HEK293 (cell line): ENCODE measurements around the gene ENGASE.

Experiments used
- CTCF ChIA-PET: fragments of 350-600 bp; formaldehyde crosslinking; extraction: SDS; loops from one replicate; lab custom pipeline; 2021; ENCODE audit warnings: antibody characterized with exemption; lab: Yijun Ruan, JAX
- POLR2A ChIA-PET: fragments of 300-600 bp; formaldehyde crosslinking; extraction: SDS; loops from one replicate; lab custom pipeline; 2020; ENCODE audit warnings: antibody characterized with exemption, inconsistent platforms; lab: Yijun Ruan, JAX
- H3K27ac ChIP-seq: fragments of 200-500 bp; sonication (Bioruptor generic); 2 replicates; pipeline ENCODE4 v1.5.1; 2014; ENCODE audit warnings: low read depth, low read length, control low read depth, inconsistent platforms; ENCODE audit errors: extremely low read depth
- H3K36me3 ChIP-seq, 2 experiments: fragments of 200-500 bp in 1 of 2; sonication (Bioruptor generic) in 1 of 2; 1 replicate in 1 of 2; 2 replicates in 1 of 2; pipeline ENCODE4 v1.5.1; 2014 to 2017; ENCODE audit warnings: inconsistent platforms in 2 of 2, low read length in 2 of 2; ENCODE audit not compliant: control insufficient read depth in 2 of 2, insufficient read depth in 1 of 2
- H3K4me1 ChIP-seq: fragments of 200-500 bp; sonication (Bioruptor generic); 2 replicates; pipeline ENCODE4 v1.5.1; 2014; ENCODE audit warnings: mild to moderate bottlenecking, low read length, inconsistent platforms; ENCODE audit not compliant: control insufficient read depth, insufficient read depth
- H3K4me3 ChIP-seq: 2 replicates; pipeline ENCODE4 v1.5.1; 2011; ENCODE audit warnings: low read depth, mild to moderate bottlenecking, control low read depth, low read length, moderate library complexity
- H3K9me3 ChIP-seq: fragments of 200-500 bp; sonication (Bioruptor generic); 2 replicates; pipeline ENCODE4 v1.5.1; 2014; ENCODE audit warnings: low read depth, low read length, inconsistent platforms; ENCODE audit not compliant: control insufficient read depth, insufficient read depth
- GLI2 ChIP-seq: fragments of 450-650 bp; formaldehyde crosslinking; IDR thresholded peaks from 2 replicates; pipeline ENCODE4; 2017; ENCODE audit warnings: missing biosample characterization, missing genetic modification characterization, low read depth, borderline replicate concordance
- REPIN1 ChIP-seq: fragments of 450-650 bp; formaldehyde crosslinking; IDR thresholded peaks from 2 replicates; pipeline ENCODE4 v1.5.1; 2017; ENCODE audit warnings: missing biosample characterization, missing genetic modification characterization, low read depth
- SCRT2 ChIP-seq: fragments of 450-650 bp; formaldehyde crosslinking; IDR thresholded peaks from 2 replicates; pipeline ENCODE4 v1.5.1; 2016; ENCODE audit warnings: missing biosample characterization, missing genetic modification characterization
- ZNF140 ChIP-seq: fragments of 450-650 bp; formaldehyde crosslinking; IDR thresholded peaks from 2 replicates; pipeline ENCODE4 v1.5.1; 2016; ENCODE audit warnings: missing biosample characterization, missing genetic modification characterization
- ZNF211 ChIP-seq: fragments of 450-650 bp; formaldehyde crosslinking; IDR thresholded peaks from 2 replicates; pipeline ENCODE4 v1.5.1; 2016; ENCODE audit warnings: low read depth, missing biosample characterization, missing genetic modification characterization
- ZNF223 ChIP-seq: fragments of 450-650 bp; formaldehyde crosslinking; IDR thresholded peaks from 2 replicates; pipeline ENCODE4 v1.5.1; 2016; ENCODE audit warnings: missing biosample characterization, missing genetic modification characterization
- ZNF248 ChIP-seq: fragments of 450-650 bp; formaldehyde crosslinking; IDR thresholded peaks from 2 replicates; pipeline ENCODE4 v1.5.1; 2017; ENCODE audit warnings: missing biosample characterization, missing genetic modification characterization
- ZNF529 ChIP-seq: fragments of 450-650 bp; formaldehyde crosslinking; IDR thresholded peaks from 2 replicates; pipeline ENCODE4 v1.5.1; 2017; ENCODE audit warnings: missing genetic modification characterization, missing biosample characterization; ENCODE audit not compliant: insufficient replicate concordance
- ZNF792 ChIP-seq: fragments of 450-650 bp; formaldehyde crosslinking; IDR thresholded peaks from 2 replicates; pipeline ENCODE4 v1.5.1; 2016; ENCODE audit warnings: missing biosample characterization, missing genetic modification characterization
- ZNF843 ChIP-seq: fragments of 450-650 bp; formaldehyde crosslinking; IDR thresholded peaks from 2 replicates; pipeline ENCODE4 v1.5.1; 2016; ENCODE audit warnings: missing biosample characterization, missing genetic modification characterization
- TF ChIP-seq, protein P1 (sequence below): fragments of 450-650 bp; formaldehyde crosslinking; IDR thresholded peaks from 2 replicates; pipeline ENCODE4 v1.5.1; 2016; ENCODE audit warnings: missing biosample characterization, missing genetic modification characterization, borderline replicate concordance
- TF ChIP-seq, protein P2 (sequence below): fragments of 450-650 bp; IDR thresholded peaks from 2 replicates; pipeline ENCODE4 v1.5.1; 2018; ENCODE audit warnings: missing biosample characterization, mild to moderate bottlenecking, missing genetic modification characterization
- TF ChIP-seq, protein P3 (sequence below): fragments of 450-650 bp; formaldehyde crosslinking; IDR thresholded peaks from 2 replicates; pipeline ENCODE4 v1.5.1; 2016; ENCODE audit warnings: missing biosample characterization, missing genetic modification characterization

The ENGASE gene

DNA sequence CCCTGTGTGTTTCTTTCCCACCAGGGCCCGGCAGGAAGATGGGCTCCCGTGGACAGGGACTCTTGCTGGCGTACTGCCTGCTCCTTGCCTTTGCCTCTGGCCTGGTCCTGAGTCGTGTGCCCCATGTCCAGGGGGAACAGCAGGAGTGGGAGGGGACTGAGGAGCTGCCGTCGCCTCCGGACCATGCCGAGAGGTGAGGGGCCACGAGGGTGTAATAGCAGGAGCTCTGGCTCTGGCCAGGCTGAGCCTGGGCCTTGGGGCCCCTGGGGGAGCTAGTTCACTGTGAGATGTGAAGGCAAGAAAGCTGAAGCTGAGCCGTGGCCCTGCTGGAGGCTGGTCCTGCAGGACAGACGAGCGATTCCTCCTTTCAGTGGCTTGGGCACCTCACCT lies 30.7 kb upstream of the ENGASE start (continued):
- TF ChIP-seq, protein P1, sequence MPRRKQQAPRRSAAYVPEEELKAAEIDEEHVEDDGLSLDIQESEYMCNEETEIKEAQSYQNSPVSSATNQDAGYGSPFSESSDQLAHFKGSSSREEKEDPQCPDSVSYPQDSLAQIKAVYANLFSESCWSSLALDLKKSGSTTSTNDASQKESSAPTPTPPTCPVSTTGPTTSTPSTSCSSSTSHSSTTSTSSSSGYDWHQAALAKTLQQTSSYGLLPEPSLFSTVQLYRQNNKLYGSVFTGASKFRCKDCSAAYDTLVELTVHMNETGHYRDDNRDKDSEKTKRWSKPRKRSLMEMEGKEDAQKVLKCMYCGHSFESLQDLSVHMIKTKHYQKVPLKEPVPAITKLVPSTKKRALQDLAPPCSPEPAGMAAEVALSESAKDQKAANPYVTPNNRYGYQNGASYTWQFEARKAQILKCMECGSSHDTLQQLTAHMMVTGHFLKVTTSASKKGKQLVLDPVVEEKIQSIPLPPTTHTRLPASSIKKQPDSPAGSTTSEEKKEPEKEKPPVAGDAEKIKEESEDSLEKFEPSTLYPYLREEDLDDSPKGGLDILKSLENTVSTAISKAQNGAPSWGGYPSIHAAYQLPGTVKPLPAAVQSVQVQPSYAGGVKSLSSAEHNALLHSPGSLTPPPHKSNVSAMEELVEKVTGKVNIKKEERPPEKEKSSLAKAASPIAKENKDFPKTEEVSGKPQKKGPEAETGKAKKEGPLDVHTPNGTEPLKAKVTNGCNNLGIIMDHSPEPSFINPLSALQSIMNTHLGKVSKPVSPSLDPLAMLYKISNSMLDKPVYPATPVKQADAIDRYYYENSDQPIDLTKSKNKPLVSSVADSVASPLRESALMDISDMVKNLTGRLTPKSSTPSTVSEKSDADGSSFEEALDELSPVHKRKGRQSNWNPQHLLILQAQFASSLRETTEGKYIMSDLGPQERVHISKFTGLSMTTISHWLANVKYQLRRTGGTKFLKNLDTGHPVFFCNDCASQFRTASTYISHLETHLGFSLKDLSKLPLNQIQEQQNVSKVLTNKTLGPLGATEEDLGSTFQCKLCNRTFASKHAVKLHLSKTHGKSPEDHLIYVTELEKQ (tag by site-specific recombination), result no peak

DNA sequence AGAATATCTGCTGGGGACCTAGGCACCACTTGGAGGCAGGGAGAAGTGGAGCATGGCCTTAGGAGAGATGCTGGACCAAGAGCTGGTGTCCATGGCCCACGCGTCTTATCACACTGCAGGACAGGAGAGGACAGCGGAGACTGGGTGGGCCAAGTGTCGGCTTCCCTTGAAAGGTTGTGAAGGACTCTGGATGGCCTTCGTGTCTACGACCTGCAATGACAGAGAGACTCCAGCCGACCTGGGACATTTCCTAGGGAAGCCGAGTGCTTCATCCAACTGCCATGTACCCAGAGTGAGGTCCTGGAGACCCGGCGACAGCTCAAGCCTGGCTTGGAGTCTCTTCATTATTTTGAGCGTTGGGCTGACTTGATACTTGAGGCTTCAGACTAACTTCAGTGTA lies 30.2 kb upstream of the ENGASE start:
- CTCF ChIA-PET, result interaction anchor here (0.6 to 3.4 kb wide), 22 partner anchors 9 to 547 kb away, joined by 3 to 122 read pairs (median 10); no protein-coding TSS in a partner anchor
- Histone ChIP-seq H3K4me3 (no peak overlapping the region), H3K36me3 (peaks cover 0 to 3% of the 10 kb centered on the region in 2 experiments; a peak in 1 of 3 replicates), H3K9me3 (no peaks in the 10 kb centered on the region), H3K4me1 (no peaks in the 10 kb centered on the region), H3K27ac (no peak overlapping the region)
- POLR2A ChIA-PET, result interaction anchor here (1.9 kb wide), 1 partner anchor 8 kb away, joined by 4 read pairs; no protein-coding TSS in a partner anchor
- no peak for TF ChIP-seq SCRT2 (tag by site-specific recombination)
- TF ChIP-seq ZNF248 (tag by site-specific recombination), result no peak
- TF ChIP-seq ZNF843 (tag by site-specific recombination), result no peak
- no peak for TF ChIP-seq ZNF140 (tag by site-specific recombination)
- TF ChIP-seq ZNF792 (tag by site-specific recombination), result no peak
- no peak for TF ChIP-seq GLI2
- TF ChIP-seq, protein P2, sequence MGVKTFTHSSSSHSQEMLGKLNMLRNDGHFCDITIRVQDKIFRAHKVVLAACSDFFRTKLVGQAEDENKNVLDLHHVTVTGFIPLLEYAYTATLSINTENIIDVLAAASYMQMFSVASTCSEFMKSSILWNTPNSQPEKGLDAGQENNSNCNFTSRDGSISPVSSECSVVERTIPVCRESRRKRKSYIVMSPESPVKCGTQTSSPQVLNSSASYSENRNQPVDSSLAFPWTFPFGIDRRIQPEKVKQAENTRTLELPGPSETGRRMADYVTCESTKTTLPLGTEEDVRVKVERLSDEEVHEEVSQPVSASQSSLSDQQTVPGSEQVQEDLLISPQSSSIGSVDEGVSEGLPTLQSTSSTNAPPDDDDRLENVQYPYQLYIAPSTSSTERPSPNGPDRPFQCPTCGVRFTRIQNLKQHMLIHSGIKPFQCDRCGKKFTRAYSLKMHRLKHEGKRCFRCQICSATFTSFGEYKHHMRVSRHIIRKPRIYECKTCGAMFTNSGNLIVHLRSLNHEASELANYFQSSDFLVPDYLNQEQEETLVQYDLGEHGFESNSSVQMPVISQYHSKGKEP (tag by site-specific recombination), result no peak
- no peak for TF ChIP-seq ZNF529 (tag by site-specific recombination)
- TF ChIP-seq REPIN1, result no peak
- TF ChIP-seq, protein P3, sequence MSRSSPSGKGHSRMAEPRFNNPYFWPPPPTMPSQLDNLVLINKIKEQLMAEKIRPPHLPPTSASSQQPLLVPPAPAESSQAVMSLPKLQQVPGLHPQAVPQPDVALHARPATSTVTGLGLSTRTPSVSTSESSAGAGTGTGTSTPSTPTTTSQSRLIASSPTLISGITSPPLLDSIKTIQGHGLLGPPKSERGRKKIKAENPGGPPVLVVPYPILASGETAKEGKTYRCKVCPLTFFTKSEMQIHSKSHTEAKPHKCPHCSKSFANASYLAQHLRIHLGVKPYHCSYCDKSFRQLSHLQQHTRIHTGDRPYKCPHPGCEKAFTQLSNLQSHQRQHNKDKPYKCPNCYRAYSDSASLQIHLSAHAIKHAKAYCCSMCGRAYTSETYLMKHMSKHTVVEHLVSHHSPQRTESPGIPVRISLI (tag by site-specific recombination), result no peak

DNA sequence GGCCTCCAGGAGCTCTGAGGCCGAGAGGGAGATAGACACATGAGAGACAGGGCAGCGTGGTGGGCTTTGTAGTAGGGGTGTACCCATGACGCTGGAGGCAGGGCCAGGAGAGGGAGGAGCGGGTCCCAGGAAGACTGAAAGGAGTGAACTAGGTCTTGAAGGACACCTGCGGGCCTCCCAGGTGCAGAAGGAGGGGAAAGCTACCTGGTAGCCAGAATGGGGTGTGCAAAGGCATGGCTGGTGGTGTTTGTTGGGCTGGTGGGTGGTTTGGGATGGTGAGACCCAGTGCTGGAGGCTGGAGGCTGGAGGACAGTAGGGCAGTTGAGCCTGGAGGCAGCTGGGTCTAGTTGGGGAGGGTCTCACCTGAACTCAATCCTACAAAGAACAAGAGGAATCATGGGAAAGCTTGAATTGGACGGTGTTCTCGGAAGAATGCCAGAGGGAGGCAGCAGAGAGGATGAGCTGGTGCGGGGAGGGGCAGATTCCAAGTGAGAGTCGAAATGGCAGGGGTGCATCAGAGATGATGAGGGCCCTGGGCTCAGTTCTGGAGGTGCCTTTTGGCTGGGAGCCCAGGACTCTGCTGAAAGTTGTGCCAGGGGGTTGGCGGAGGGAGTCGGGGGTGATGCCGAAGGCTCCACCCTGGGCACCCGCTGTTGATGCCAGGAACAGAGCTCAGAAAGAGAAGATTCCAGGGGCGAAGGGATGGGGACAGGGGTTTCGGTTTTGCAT lies 29.5 kb upstream of the ENGASE start:
- Histone ChIP-seq H3K36me3 (peaks cover 0 to 3% of the 10 kb centered on the region in 2 experiments; a peak in 1 of 3 replicates), H3K9me3 (no peaks in the 10 kb centered on the region), H3K4me1 (no peaks in the 10 kb centered on the region), H3K4me3 (no peak overlapping the region), H3K27ac (no peak overlapping the region)
- POLR2A ChIA-PET, result interaction anchor here (1.2 to 1.9 kb wide), 3 partner anchors 9 to 29 kb away, joined by 4 to 8 read pairs (median 5); partner anchors contain the start of gene ENGASE
- TF ChIP-seq ZNF211 (tag by site-specific recombination), result no peak
- TF ChIP-seq ZNF223, result no peak
- CTCF ChIA-PET, result interaction anchor here (0.5 to 3.4 kb wide), 47 partner anchors 9 to 1396 kb away, joined by 3 to 122 read pairs (median 4); partner anchors contain the start of gene ENGASE
